ENCODE measurements around the gene SCAF4.

DNA sequence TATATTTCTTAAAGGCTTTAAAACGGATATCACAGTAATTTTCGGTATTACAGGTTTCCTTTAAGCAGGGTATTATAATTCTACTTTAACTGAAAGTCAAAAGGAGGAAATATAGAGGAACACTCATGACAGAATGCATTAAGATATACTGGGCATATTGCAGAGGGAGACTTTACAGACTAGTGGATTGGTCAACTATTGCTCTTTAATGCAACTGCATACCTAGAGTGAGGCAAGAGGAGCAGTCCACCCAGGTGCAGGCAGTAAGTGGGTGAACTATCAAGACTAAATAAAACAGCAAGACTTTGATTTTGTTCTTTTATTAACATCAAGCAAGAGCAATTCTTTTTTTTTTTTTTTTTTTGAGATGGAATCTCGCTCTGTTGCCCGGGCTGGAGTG, 10.5 kb downstream of the SCAF4 start:
- TF ChIP-seq, protein P1, sequence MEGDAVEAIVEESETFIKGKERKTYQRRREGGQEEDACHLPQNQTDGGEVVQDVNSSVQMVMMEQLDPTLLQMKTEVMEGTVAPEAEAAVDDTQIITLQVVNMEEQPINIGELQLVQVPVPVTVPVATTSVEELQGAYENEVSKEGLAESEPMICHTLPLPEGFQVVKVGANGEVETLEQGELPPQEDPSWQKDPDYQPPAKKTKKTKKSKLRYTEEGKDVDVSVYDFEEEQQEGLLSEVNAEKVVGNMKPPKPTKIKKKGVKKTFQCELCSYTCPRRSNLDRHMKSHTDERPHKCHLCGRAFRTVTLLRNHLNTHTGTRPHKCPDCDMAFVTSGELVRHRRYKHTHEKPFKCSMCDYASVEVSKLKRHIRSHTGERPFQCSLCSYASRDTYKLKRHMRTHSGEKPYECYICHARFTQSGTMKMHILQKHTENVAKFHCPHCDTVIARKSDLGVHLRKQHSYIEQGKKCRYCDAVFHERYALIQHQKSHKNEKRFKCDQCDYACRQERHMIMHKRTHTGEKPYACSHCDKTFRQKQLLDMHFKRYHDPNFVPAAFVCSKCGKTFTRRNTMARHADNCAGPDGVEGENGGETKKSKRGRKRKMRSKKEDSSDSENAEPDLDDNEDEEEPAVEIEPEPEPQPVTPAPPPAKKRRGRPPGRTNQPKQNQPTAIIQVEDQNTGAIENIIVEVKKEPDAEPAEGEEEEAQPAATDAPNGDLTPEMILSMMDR (IDR thresholded peaks at IDR 0.05; ENCODE audit: low read depth, low read length), result no peak
- TF ChIP-seq EZH2phosphoT487 (IDR thresholded peaks at IDR 0.05; ENCODE audit: low read depth), result no peak

Measured in OCI-LY3 (cell line).